PFSK-1 (cell line): ENCODE data around the gene PWWP2B.

Experiments used
- FOXP2 ChIP-seq: optimal IDR thresholded peaks from 2 replicates; pipeline ENCODE3; 2011; ENCODE audit warnings: borderline replicate concordance, control low read depth, inconsistent platforms; ENCODE audit not compliant: insufficient read depth; ENCODE audit errors: extremely low read length, extremely low read depth
- REST ChIP-seq, 2 experiments: IDR thresholded peaks; 2 replicates each; pipeline versions ENCODE4 v1.6.1 to v1.8.0; 2011 to 2012; ENCODE audit warnings: low read depth in 2 of 2, low read length in 2 of 2, control low read depth in 1 of 2, inconsistent platforms in 1 of 2, mild to moderate bottlenecking in 1 of 2, moderate library complexity in 1 of 2; ENCODE audit not compliant: insufficient read depth in 1 of 2

DNA sequence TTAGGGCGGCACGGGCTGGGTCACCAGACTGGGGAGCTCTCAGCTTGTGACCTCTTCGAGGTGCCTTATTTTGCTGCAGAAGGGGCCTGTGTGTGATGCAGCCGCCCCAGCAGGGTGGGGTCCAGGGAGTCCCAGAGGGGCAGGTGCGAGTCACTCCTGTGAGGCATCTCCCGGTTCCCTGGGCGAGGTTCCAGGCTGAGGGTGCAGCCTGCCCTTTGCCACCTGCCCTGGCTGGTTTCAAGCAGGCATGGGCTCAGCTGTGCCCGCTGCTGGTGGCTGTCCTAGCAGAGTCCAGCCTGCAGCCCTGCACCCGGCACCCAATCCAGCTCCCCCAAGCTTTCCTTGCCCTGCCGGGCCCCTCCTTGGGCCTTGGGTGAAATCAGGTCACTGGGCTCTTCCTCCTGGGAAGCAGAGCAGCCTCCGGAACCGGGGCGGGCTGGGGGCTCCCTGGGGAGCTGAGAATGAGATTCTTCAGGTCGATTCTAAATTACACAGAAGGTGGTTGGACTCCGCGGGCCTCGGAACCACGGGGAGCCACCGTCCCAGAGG lies 64.8 kb downstream of the PWWP2B start:
- TF ChIP-seq FOXP2: no peak
- no peak for TF ChIP-seq REST (IDR thresholded peaks at IDR 0.05; ENCODE audit: insufficient read depth in 1 of 2, low read depth in 2 of 2, low read length in 2 of 2)
